Measurements from ENCODE around the gene ALKBH8. TPM values are rescaled to one million over a fixed set of nuclear protein-coding genes. Genes with fewer than 3 reads are reported as not detected.
A peak's percentile ranks its signal among the peaks of the same experiment; 100 is the strongest.

Gene ALKBH8
- total and polyA plus RNA-seq, 2 of the 8 experiments (the other 6 are each of a cell fraction or from before 2014, with no cell fraction given): 3.6 to 11.9 TPM

GRCh38 chr11:107457558-107458271 lies 107.8 kb downstream of the ALKBH8 start, which contains the start of gene CWF19L2 (continued):
- peak; percentile 51 for TF ChIP-seq CHD7 (IDR thresholded peaks at IDR 0.05; ENCODE audit: insufficient replicate concordance, low read length)
- TF ChIP-seq GTF2F1 (IDR thresholded peaks at IDR 0.05; ENCODE audit: borderline replicate concordance, low read depth, low read length): no peak
- TF ChIP-seq TBP (IDR thresholded peaks at IDR 0.05; ENCODE audit: low read depth, low read length): peak; percentile 94
- TF ChIP-seq BCL11A (IDR thresholded peaks at IDR 0.05; ENCODE audit: low read depth in 2 of 2, low read length in 2 of 2): no peak
- TF ChIP-seq KDM4A (IDR thresholded peaks at IDR 0.05; ENCODE audit: low read depth, low read length, severe bottlenecking): peak; percentile 76
- TF ChIP-seq NRF1 (IDR thresholded peaks at IDR 0.05; ENCODE audit: low read depth, low read length): no peak
- TF ChIP-seq TAF1 (IDR thresholded peaks at IDR 0.05; ENCODE audit: low read depth, low read length): peak; percentile 98
- peak; percentile 62 to 96 for TF ChIP-seq POLR2A (IDR thresholded peaks at IDR 0.05; ENCODE audit: control extremely low read depth in 1 of 2, low read depth in 2 of 2, low read length in 2 of 2)
- no peak for TF ChIP-seq EP300 (IDR thresholded peaks at IDR 0.05; ENCODE audit: borderline replicate concordance in 1 of 2, low read depth in 2 of 2, low read length in 2 of 2)
- TF ChIP-seq RBBP5 (IDR thresholded peaks at IDR 0.05; ENCODE audit: borderline replicate concordance, low read depth, low read length): no peak
- peak; percentile 44 for TF ChIP-seq TAF7 (optimal IDR thresholded peaks at IDR 0.05; ENCODE audit: borderline replicate concordance, low read depth, low read length)
